RWPE1 (cell line): ENCODE measurements around the gene OBI1.

Experiments
- CTCF ChIA-PET: fragments of 350-600 bp; sonication (Branson Sonifier 250); formaldehyde crosslinking; extraction: SDS; loops from one replicate; lab custom pipeline; 2021; lab: Yijun Ruan, JAX
- POLR2A ChIA-PET: fragments of 400-600 bp; formaldehyde crosslinking; extraction: SDS; loops from one replicate; lab custom pipeline; 2020; ENCODE audit warnings: antibody characterized with exemption; ENCODE audit not compliant: low non-redundant PET; lab: Yijun Ruan, JAX
- DNase-seq: peaks from one replicate; pipeline ENCODE4 v3.0.0; 2012; ENCODE audit warnings: low spot score
- H3K27ac ChIP-seq: fragments of 450-650 bp; 2 replicates; pipeline ENCODE4 v1.5.1; 2017
- CTCF ChIP-seq: fragments of 450-650 bp; conservative IDR thresholded peaks from 2 replicates; pipeline ENCODE4 v1.5.1; 2017; ENCODE audit warnings: low read depth, mild to moderate bottlenecking

The OBI1 gene

GRCh38 chr13:78631077-78631476 is 27.9 kb downstream of the OBI1 start:
- CTCF ChIA-PET = no interaction called here
- POLR2A ChIA-PET = no interaction called here
- no peak for DNase-seq
- H3K27ac ChIP-seq = no peak overlapping the region
- TF ChIP-seq CTCF = no peak

GRCh38 chr13:78630511-78630910 is 28.4 kb downstream of the OBI1 start:
- no peak for DNase-seq
- no peak overlapping the region for H3K27ac ChIP-seq
- ChIA-PET CTCF (no interaction called here), POLR2A (no interaction called here)
- no peak for TF ChIP-seq CTCF

- ChIA-PET CTCF (interaction anchor here (0.6 kb wide), 2 partner anchors 36 to 216 kb away, joined by 3 read pairs; no protein-coding TSS in a partner anchor), POLR2A (no interaction called here)
- no peak for TF ChIP-seq CTCF
- no peak overlapping the region for H3K27ac ChIP-seq
- no peak for DNase-seq
These were observed 33.6 kb downstream of the OBI1 start for GRCh38 chr13:78625384-78625783.

- TF ChIP-seq CTCF = no peak
- DNase-seq = no peak
- ChIA-PET CTCF (no interaction called here), POLR2A (no interaction called here)
- no peak overlapping the region for H3K27ac ChIP-seq
These were observed 35.8 kb downstream of the OBI1 start for GRCh38 chr13:78623132-78623531.

GRCh38 chr13:78620936-78621470 is 38.0 kb downstream of the OBI1 start:
- TF ChIP-seq CTCF = no peak
- no peak for DNase-seq
- CTCF ChIA-PET = interaction anchor here (0.8 kb wide), 1 partner anchor 230 kb away, joined by 4 read pairs; no protein-coding TSS in a partner anchor
- H3K27ac ChIP-seq = no peak overlapping the region
- POLR2A ChIA-PET = no interaction called here

- CTCF ChIA-PET = no interaction called here
- no peak for TF ChIP-seq CTCF
- no peak for DNase-seq
- POLR2A ChIA-PET = no interaction called here
- no peak overlapping the region for H3K27ac ChIP-seq
These were observed 40.5 kb downstream of the OBI1 start for GRCh38 chr13:78618411-78618810.

- CTCF ChIA-PET = no interaction called here
- no peak overlapping the region for H3K27ac ChIP-seq
- DNase-seq = no peak
- POLR2A ChIA-PET = no interaction called here
- TF ChIP-seq CTCF = no peak
These were observed 47.9 kb downstream of the OBI1 start for GRCh38 chr13:78611040-78611439.
